ENCODE data around the gene CLCN4. TPM values are rescaled to one million over a fixed set of nuclear protein-coding genes. Genes with fewer than 3 reads are reported as not detected.

The CLCN4 gene
- total RNA-seq, 1 experiment from 2014 or later = 6.9 TPM

GRCh38 chrX:10159145-10159468 is 2.3 kb downstream of the CLCN4 start:
- no peaks in the 10 kb centered on the region for H4K20me1 ChIP-seq (ENCODE audit: control insufficient read depth, insufficient read depth, insufficient read length)
- H2AK5ac ChIP-seq (ENCODE audit: insufficient read length, low read length) = no peak overlapping the region
- H3K79me2 ChIP-seq (ENCODE audit: insufficient read depth, low read length) = no peaks in the 10 kb centered on the region
- no peak overlapping the region for H4K91ac ChIP-seq (ENCODE audit: insufficient read length, low read depth, low read length)
- TF ChIP-seq, protein P1, sequence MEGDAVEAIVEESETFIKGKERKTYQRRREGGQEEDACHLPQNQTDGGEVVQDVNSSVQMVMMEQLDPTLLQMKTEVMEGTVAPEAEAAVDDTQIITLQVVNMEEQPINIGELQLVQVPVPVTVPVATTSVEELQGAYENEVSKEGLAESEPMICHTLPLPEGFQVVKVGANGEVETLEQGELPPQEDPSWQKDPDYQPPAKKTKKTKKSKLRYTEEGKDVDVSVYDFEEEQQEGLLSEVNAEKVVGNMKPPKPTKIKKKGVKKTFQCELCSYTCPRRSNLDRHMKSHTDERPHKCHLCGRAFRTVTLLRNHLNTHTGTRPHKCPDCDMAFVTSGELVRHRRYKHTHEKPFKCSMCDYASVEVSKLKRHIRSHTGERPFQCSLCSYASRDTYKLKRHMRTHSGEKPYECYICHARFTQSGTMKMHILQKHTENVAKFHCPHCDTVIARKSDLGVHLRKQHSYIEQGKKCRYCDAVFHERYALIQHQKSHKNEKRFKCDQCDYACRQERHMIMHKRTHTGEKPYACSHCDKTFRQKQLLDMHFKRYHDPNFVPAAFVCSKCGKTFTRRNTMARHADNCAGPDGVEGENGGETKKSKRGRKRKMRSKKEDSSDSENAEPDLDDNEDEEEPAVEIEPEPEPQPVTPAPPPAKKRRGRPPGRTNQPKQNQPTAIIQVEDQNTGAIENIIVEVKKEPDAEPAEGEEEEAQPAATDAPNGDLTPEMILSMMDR (conservative IDR thresholded peaks at IDR 0.05) = no peak
- H3K23ac ChIP-seq (ENCODE audit: insufficient read length, low read depth, low read length) = no peak overlapping the region
- no peak overlapping the region for H3K4me2 ChIP-seq (ENCODE audit: insufficient read depth, insufficient read length, low read length)
- H3K23me2 ChIP-seq (ENCODE audit: insufficient read length, low read depth, low read length, poor library complexity, severe bottlenecking) = peaks cover 3% of the 10 kb centered on the region
- H3K4me1 ChIP-seq (ENCODE audit: insufficient read depth, low read length) = no peaks in the 10 kb centered on the region; the same call in 1 of the 2 replicates
- peaks cover 50 to 55% of the 10 kb centered on the region in 2 experiments for H3K9me3 Mint-ChIP-seq
- H3T11ph ChIP-seq (ENCODE audit: low read length) = no peak overlapping the region
- no CpG with 5 or more reads among the region's 7 CpGs for WGBS (ENCODE audit: extremely low coverage, insufficient read length, low lambda C conversion rate)
- H2BK15ac ChIP-seq (ENCODE audit: low read depth, low read length) = no peak overlapping the region
- H2BK12ac ChIP-seq (ENCODE audit: insufficient read length, low read depth, low read length) = no peak overlapping the region
- no peak overlapping the region for H2AFZ ChIP-seq (ENCODE audit: low read length)
- no peak overlapping the region for H3K56ac ChIP-seq (ENCODE audit: insufficient read length, low read depth, low read length)
- H3K79me1 ChIP-seq (ENCODE audit: insufficient read depth, low read depth, low read length, poor library complexity, severe bottlenecking) = no peaks in the 10 kb centered on the region
- no peak overlapping the region for H3K4ac ChIP-seq (ENCODE audit: low read depth, low read length)
- no peak for DNase-seq
- no peak overlapping the region for H3K27ac ChIP-seq (ENCODE audit: insufficient read length, low read depth, low read length)
- H3K27me3 Mint-ChIP-seq (ENCODE audit: low read depth) = no peaks in the 10 kb centered on the region
- H4K8ac ChIP-seq (replicated peaks; ENCODE audit: insufficient read length, low read depth, low read length) = no peak overlapping the region
- H3K18ac ChIP-seq (ENCODE audit: insufficient read length, low read depth, low read length) = no peak overlapping the region
- H3K4me1 Mint-ChIP-seq = peaks cover 13 to 27% of the 10 kb centered on the region in 2 experiments
- no peak overlapping the region for H3K27ac Mint-ChIP-seq
- H3K36me3 Mint-ChIP-seq (ENCODE audit: insufficient read depth in 1 of 3, low read depth in 3 of 3) = peaks cover 4 to 11% (median 5%) of the 10 kb centered on the region in 3 experiments
- H2BK120ac ChIP-seq (ENCODE audit: low read depth, low read length, poor library complexity, severe bottlenecking) = no peak overlapping the region
- no peaks in the 10 kb centered on the region for H3K9me3 ChIP-seq (ENCODE audit: control insufficient read depth, low read depth, low read length)
- H3K27me3 ChIP-seq (ENCODE audit: insufficient read depth, low read length) = no peaks in the 10 kb centered on the region
- H4K5ac ChIP-seq (ENCODE audit: insufficient read length, low read depth, low read length) = no peak overlapping the region
- H3K4me3 Mint-ChIP-seq = peak overlapping the region; percentile 29 to 67; a peak in 4 of 5 replicates
- H3K9ac ChIP-seq (ENCODE audit: extremely low read depth, insufficient read length, low read length) = no peak overlapping the region
- no peak overlapping the region for H3K14ac ChIP-seq (ENCODE audit: insufficient read depth, low read length)
- no peak overlapping the region for H2BK5ac ChIP-seq (ENCODE audit: insufficient read length, low read length)
- no peak overlapping the region for H2BK20ac ChIP-seq (ENCODE audit: low read depth, low read length, poor library complexity, severe bottlenecking)
